Trophoblast cell (in vitro differentiated cells and primary cell): ENCODE results near the gene CUL3.

ENCODE experiments used
- DNase-seq, 2 donors: peaks; one replicate each; pipeline ENCODE4 v3.0.0-alpha.2; 2016
- H2AFZ ChIP-seq: 2 replicates; pipeline ENCODE4 v1.6.1; 2013; ENCODE audit warnings: low read length, moderate library complexity, mild to moderate bottlenecking; ENCODE audit not compliant: insufficient read depth, poor library complexity
- H2AK5ac ChIP-seq: 2 replicates; pipeline ENCODE4 v1.6.1; 2013; ENCODE audit warnings: mild to moderate bottlenecking, low read length
- H2BK120ac ChIP-seq: 2 replicates; pipeline ENCODE4 v1.6.1; 2013; ENCODE audit warnings: low read length, mild to moderate bottlenecking, moderate library complexity; ENCODE audit not compliant: insufficient read depth, poor library complexity
- H2BK12ac ChIP-seq: 2 replicates; pipeline ENCODE4 v1.6.1; 2013; ENCODE audit warnings: mild to moderate bottlenecking, low read length, moderate library complexity
- H2BK5ac ChIP-seq: 2 replicates; pipeline ENCODE4 v1.6.1; 2013; ENCODE audit warnings: low read length, low read depth, moderate library complexity, mild to moderate bottlenecking; ENCODE audit not compliant: poor library complexity
- H3K14ac ChIP-seq: 2 replicates; pipeline ENCODE4 v1.6.1; 2013; ENCODE audit warnings: mild to moderate bottlenecking, low read length
- H3K18ac ChIP-seq: 2 replicates; pipeline ENCODE4 v1.6.1; 2013; ENCODE audit warnings: mild to moderate bottlenecking, low read length
- H3K23ac ChIP-seq: 2 replicates; pipeline ENCODE4 v1.6.1; 2013; ENCODE audit warnings: low read length
- H3K27ac ChIP-seq: 2 replicates; pipeline ENCODE4 v1.5.1; 2013; ENCODE audit warnings: low read depth, mild to moderate bottlenecking, inconsistent platforms, low read length, moderate library complexity
- H3K27me3 ChIP-seq: 2 replicates; pipeline ENCODE4 v1.6.1; 2013; ENCODE audit warnings: inconsistent platforms, mild to moderate bottlenecking, low read length, moderate library complexity; ENCODE audit not compliant: insufficient read depth
- H3K36me3 ChIP-seq, 2 experiments: 1 replicate in 1 of 2; 2 replicates in 1 of 2; pipeline ENCODE4 v1.6.1; 2013; ENCODE audit warnings: low read length in 2 of 2, mild to moderate bottlenecking in 2 of 2, moderate library complexity in 1 of 2; ENCODE audit not compliant: insufficient read depth in 2 of 2, control insufficient read depth in 1 of 2
- H3K4ac ChIP-seq: 2 replicates; pipeline ENCODE4 v1.6.1; 2013; ENCODE audit warnings: low read depth, mild to moderate bottlenecking, low read length, moderate library complexity
- H3K4me1 ChIP-seq, 2 experiments: 1 replicate in 1 of 2; 2 replicates in 1 of 2; pipeline ENCODE4 v1.6.1; 2013; ENCODE audit warnings: low read length in 2 of 2, mild to moderate bottlenecking in 2 of 2, moderate library complexity in 1 of 2; ENCODE audit not compliant: insufficient read depth in 2 of 2, control insufficient read depth in 1 of 2
- H3K4me2 ChIP-seq: 2 replicates; pipeline ENCODE4 v1.6.1; 2013; ENCODE audit warnings: inconsistent platforms, mild to moderate bottlenecking, low read length, moderate library complexity
- H3K4me3 ChIP-seq: 2 replicates; pipeline ENCODE4 v1.5.1; 2013; ENCODE audit warnings: mild to moderate bottlenecking, low read depth, low read length, inconsistent platforms
- H3K79me1 ChIP-seq: one replicate; pipeline ENCODE4 v1.6.1; 2013; ENCODE audit warnings: low read length
- H3K79me2 ChIP-seq: 2 replicates; pipeline ENCODE4 v1.6.1; 2013; ENCODE audit warnings: low read length, mild to moderate bottlenecking; ENCODE audit not compliant: control insufficient read depth, insufficient read depth, poor library complexity
- H3K9ac ChIP-seq: 2 replicates; pipeline ENCODE4 v1.6.1; 2013; ENCODE audit warnings: mild to moderate bottlenecking, low read length
- H3K9me3 ChIP-seq: 2 replicates; pipeline ENCODE4 v1.6.1; 2013; ENCODE audit warnings: low read depth, mild to moderate bottlenecking, control low read depth, inconsistent platforms, low read length; ENCODE audit not compliant: insufficient read depth
- H4K12ac ChIP-seq: 2 replicates; pipeline ENCODE4 v1.6.1; 2013; ENCODE audit warnings: low read depth, mild to moderate bottlenecking, low read length, moderate library complexity
- H4K8ac ChIP-seq: 2 replicates; pipeline ENCODE4 v1.6.1; 2013; ENCODE audit warnings: low read depth, mild to moderate bottlenecking, low read length, moderate library complexity
- H4K91ac ChIP-seq: one replicate; pipeline ENCODE4 v1.6.1; 2013; ENCODE audit warnings: low read depth, mild to moderate bottlenecking, low read length, moderate library complexity
- WGBS: extraction: QIAGEN DNeasy Blood & Tissue Kit; methylation state at CpG from one replicate; pipeline ENCODE4 v1.1.7; 2013; ENCODE audit warnings: missing lambda C conversion rate; ENCODE audit not compliant: insufficient read length, insufficient coverage; ENCODE audit errors: extremely low coverage; 5-methylcytosine and 5-hydroxymethylcytosine counted together

The CUL3 gene

DNA sequence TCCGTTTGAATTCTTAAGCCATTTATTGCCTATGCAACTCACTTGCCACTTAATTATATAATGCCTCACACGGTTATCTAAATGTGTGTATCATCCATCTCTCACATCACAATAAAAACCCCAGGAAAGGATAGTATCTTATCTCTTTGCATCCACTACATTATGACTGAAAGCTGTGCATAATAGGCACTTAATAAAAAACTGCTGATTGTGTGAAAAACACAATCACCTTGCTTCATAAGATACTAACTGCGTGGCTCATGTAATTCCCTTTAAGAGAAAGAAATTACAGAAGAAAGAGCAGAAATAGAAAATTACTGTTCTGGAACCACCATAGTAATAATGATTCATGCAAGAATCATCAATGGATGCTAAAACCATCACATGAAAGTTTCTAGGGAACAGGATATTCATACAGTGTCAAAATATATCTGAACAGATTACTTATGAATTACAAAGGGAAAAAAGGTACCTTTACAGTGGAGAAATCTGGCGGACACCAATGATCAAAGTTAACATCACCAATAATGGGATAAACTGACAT, 29.3 kb downstream of the CUL3 start:
- Histone ChIP-seq H2BK12ac (no peak overlapping the region), H2AFZ (no peak overlapping the region), H3K9ac (no peak overlapping the region), H3K36me3 (no peaks in the 10 kb centered on the region), H3K27me3 (no peaks in the 10 kb centered on the region), H3K9me3 (no peaks in the 10 kb centered on the region), H2AK5ac (no peak overlapping the region), H4K91ac (no peak overlapping the region), H3K4me2 (no peak overlapping the region), H2BK5ac (no peak overlapping the region), H4K8ac (no peak overlapping the region), H3K4ac (no peak overlapping the region), H4K12ac (no peak overlapping the region), H3K79me1 (no peaks in the 10 kb centered on the region), H3K27ac (no peak overlapping the region), H2BK120ac (no peak overlapping the region), H3K4me3 (no peak overlapping the region), H3K18ac (no peak overlapping the region), H3K4me1 (no peaks in the 10 kb centered on the region), H3K79me2 (peaks cover under 1% of the 10 kb centered on the region), H3K23ac (no peak overlapping the region), H3K14ac (no peak overlapping the region)
- no peak for DNase-seq
- no CpG with 5 or more reads among the region's 4 CpGs for WGBS

DNA sequence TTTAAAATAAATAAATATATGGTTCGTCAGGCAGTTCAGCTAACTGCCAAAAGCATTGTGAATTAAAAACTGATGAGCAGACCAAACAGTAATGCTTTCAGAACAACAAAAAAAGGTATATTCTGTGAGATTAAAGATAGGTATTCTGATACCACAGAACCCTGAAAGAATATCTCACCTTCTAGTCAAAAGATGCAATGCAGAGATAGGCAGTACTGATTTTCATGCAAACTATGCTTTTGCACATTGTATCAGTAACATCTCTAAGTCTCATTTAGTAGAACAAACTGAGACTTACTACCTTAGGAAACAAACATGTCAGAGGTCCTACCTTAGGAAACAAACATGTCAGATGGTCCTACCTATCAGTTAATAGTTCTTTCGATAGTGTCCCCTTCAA, 32.4 kb downstream of the CUL3 start:
- no peak overlapping the region for H3K18ac ChIP-seq
- WGBS: no CpG with 5 or more reads among the region's 2 CpGs
- H3K79me2 ChIP-seq: no peaks in the 10 kb centered on the region
- no peak overlapping the region for H2AK5ac ChIP-seq
- DNase-seq: peak; percentile 3 to 69
- H3K79me1 ChIP-seq: no peaks in the 10 kb centered on the region
- H3K14ac ChIP-seq: no peak overlapping the region
- H3K9me3 ChIP-seq: no peaks in the 10 kb centered on the region
- H4K12ac ChIP-seq: no peak overlapping the region
- H3K27me3 ChIP-seq: no peaks in the 10 kb centered on the region
- no peak overlapping the region for H2BK5ac ChIP-seq
- no peaks in the 10 kb centered on the region for H3K4me1 ChIP-seq
- H3K9ac ChIP-seq: no peak overlapping the region
- no peak overlapping the region for H3K4me3 ChIP-seq
- no peak overlapping the region for H3K27ac ChIP-seq
- H3K23ac ChIP-seq: no peak overlapping the region
- no peak overlapping the region for H4K91ac ChIP-seq
- H2BK12ac ChIP-seq: no peak overlapping the region
- no peak overlapping the region for H4K8ac ChIP-seq
- no peak overlapping the region for H3K4ac ChIP-seq
- H3K4me2 ChIP-seq: no peak overlapping the region
- H2BK120ac ChIP-seq: no peak overlapping the region
- H2AFZ ChIP-seq: no peak overlapping the region
- peaks cover 0 to 4% of the 10 kb centered on the region in 2 experiments for H3K36me3 ChIP-seq

DNA sequence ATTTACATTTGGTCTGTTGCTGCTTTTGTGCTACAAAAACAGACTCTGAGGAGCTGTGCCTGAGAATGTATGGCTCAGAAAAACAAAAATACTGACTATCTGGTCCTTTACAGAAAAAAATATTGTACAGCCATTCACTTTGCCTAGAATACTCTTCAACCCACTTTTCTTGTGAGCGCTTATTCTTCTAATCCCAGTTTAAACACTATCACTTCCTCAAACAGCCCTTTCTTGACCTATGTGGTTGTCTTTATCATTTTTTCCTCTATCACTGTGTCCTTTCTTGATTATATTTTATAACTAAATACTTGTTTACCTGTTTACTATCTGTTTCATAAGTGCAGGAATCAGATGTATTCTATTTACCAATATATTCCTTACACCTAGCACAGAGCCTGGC, 33.5 kb downstream of the CUL3 start:
- Histone ChIP-seq H4K12ac (no peak overlapping the region), H2BK12ac (no peak overlapping the region), H3K27me3 (no peaks in the 10 kb centered on the region), H3K4ac (no peak overlapping the region), H2BK5ac (no peak overlapping the region), H3K9ac (no peak overlapping the region), H2BK120ac (no peak overlapping the region), H3K79me2 (no peaks in the 10 kb centered on the region), H3K23ac (no peak overlapping the region), H3K79me1 (no peaks in the 10 kb centered on the region), H4K91ac (no peak overlapping the region), H2AK5ac (no peak overlapping the region), H3K14ac (no peak overlapping the region), H3K9me3 (no peaks in the 10 kb centered on the region), H2AFZ (no peak overlapping the region), H3K4me3 (no peak overlapping the region), H3K27ac (no peak overlapping the region), H4K8ac (no peak overlapping the region), H3K4me1 (no peaks in the 10 kb centered on the region), H3K36me3 (peaks cover 0 to 4% of the 10 kb centered on the region in 2 experiments), H3K18ac (no peak overlapping the region), H3K4me2 (no peak overlapping the region)
- no CpG with 5 or more reads among the region's 1 CpG for whole genome bisulfite sequencing
- no peak for DNase-seq

- H2AFZ ChIP-seq: no peak overlapping the region
- WGBS: 100% methylated on average over 1 of the region's 1 CpG
- H3K27me3 ChIP-seq: no peaks in the 10 kb centered on the region
- H2BK12ac ChIP-seq: no peak overlapping the region
- no peak overlapping the region for H2BK120ac ChIP-seq
- H3K27ac ChIP-seq: no peak overlapping the region
- no peak overlapping the region for H3K14ac ChIP-seq
- no peaks in the 10 kb centered on the region for H3K79me2 ChIP-seq
- H2BK5ac ChIP-seq: no peak overlapping the region
- H3K9ac ChIP-seq: no peak overlapping the region
- no peak overlapping the region for H2AK5ac ChIP-seq
- peaks cover 4 to 8% of the 10 kb centered on the region in 2 experiments for H3K36me3 ChIP-seq
- no peak overlapping the region for H4K8ac ChIP-seq
- no peak overlapping the region for H4K12ac ChIP-seq
- H3K4me3 ChIP-seq: no peak overlapping the region
- no peak overlapping the region for H4K91ac ChIP-seq
- H3K23ac ChIP-seq: no peak overlapping the region
- no peak for DNase-seq
- H3K18ac ChIP-seq: no peak overlapping the region
- no peaks in the 10 kb centered on the region for H3K79me1 ChIP-seq
- H3K4ac ChIP-seq: no peak overlapping the region
- H3K4me1 ChIP-seq: no peaks in the 10 kb centered on the region
- H3K4me2 ChIP-seq: no peak overlapping the region
- no peaks in the 10 kb centered on the region for H3K9me3 ChIP-seq
These were observed 38.2 kb downstream of the CUL3 start for GRCh38 chr2:224546926-224547325.
